MCF 10A (cell line): Measurements from ENCODE around the gene PPFIBP2. TPM values are rescaled to one million over a fixed set of nuclear protein-coding genes. Genes with fewer than 3 reads are reported as not detected.

ENCODE experiments used
- BruUV-seq: library from RNA; stranded (reverse); fragments of 400-500 nt; replicated peaks from 2 replicates; lab custom pipeline; 2021; lab: Mats Ljungman, UMichigan
- CTCF ChIA-PET: fragments of 300-600 bp; sonication (Branson Sonifier 250); formaldehyde crosslinking; extraction: SDS; loops from one replicate; lab custom pipeline; 2021; ENCODE audit warnings: antibody characterized with exemption, inconsistent platforms; lab: Yijun Ruan, JAX
- POLR2A ChIA-PET: fragments of 300-600, 350-650 bp; sonication (Branson Sonifier 250); formaldehyde crosslinking; extraction: SDS; loops from one replicate; lab custom pipeline; 2020; ENCODE audit warnings: antibody characterized with exemption, inconsistent platforms; lab: Yijun Ruan, JAX
- DNase-seq: peaks from one replicate; pipeline ENCODE4 v3.0.0-alpha.2; 2018; ENCODE audit not compliant: unreplicated experiment
- H3K27ac Mint-ChIP-seq: one replicate; pipeline ENCODE4 v1.8.0; 2022; ENCODE audit warnings: mild to moderate bottlenecking, low read depth, mixed read lengths; ENCODE audit not compliant: unreplicated experiment
- H3K27me3 Mint-ChIP-seq: one replicate; pipeline ENCODE4 v1.8.0; 2022; ENCODE audit warnings: mixed read lengths; ENCODE audit not compliant: insufficient read depth, unreplicated experiment
- H3K36me3 Mint-ChIP-seq: one replicate; pipeline ENCODE4 v1.8.0; 2022; ENCODE audit warnings: mild to moderate bottlenecking, moderate library complexity, mixed read lengths; ENCODE audit not compliant: insufficient read depth, unreplicated experiment
- H3K4me1 Mint-ChIP-seq: one replicate; pipeline ENCODE4 v1.8.0; 2022; ENCODE audit warnings: mixed read lengths; ENCODE audit not compliant: insufficient read depth, unreplicated experiment
- H3K4me3 Mint-ChIP-seq: one replicate; pipeline ENCODE4 v1.8.0; 2022; ENCODE audit warnings: mild to moderate bottlenecking, moderate library complexity, mixed read lengths; ENCODE audit not compliant: unreplicated experiment
- H3K9me3 Mint-ChIP-seq: one replicate; pipeline ENCODE4 v1.8.0; 2022; ENCODE audit warnings: mixed read lengths; ENCODE audit not compliant: unreplicated experiment
- CTCF ChIP-seq: fragments of 200-600 bp; IDR thresholded peaks from one replicate; pipeline ENCODE4 v1.8.0; 2022; ENCODE audit warnings: antibody characterized with exemption, mild to moderate bottlenecking; ENCODE audit not compliant: unreplicated experiment
- intact Hi-C: fragments of 100-400 bp; cut with micrococcal nuclease; formaldehyde crosslinking; loops from 2 replicates; pipeline ENCODE4 v1.14.1; 2022
- total RNA-seq: library from RNA; stranded (reverse); gene quantifications from 2 replicates; pipeline ENCODE4 v1.2.3, GENCODE V29; 2022

PPFIBP2 gene
- total RNA-seq, 1 experiment from 2014 or later, result 3.5 TPM

- Mint-ChIP-seq H3K4me1 (no peaks in the 10 kb centered on the region), H3K36me3 (no peaks in the 10 kb centered on the region), H3K4me3 (no peak overlapping the region), H3K27ac (no peak overlapping the region), H3K9me3 (no peaks in the 10 kb centered on the region), H3K27me3 (no peaks in the 10 kb centered on the region)
- ChIA-PET POLR2A (no interaction called here), CTCF (interaction anchor here (0.7 to 1.1 kb wide), 2 partner anchors 9 to 28 kb away, joined by 3 read pairs; no protein-coding TSS in a partner anchor)
- no TSS peak for BruUV-seq
- no peak for DNase-seq
- no peak for TF ChIP-seq CTCF
- intact Hi-C loops, result no loop called here
Observed at GRCh38 chr11:7484645-7485044, 29.2 kb upstream of the PPFIBP2 start.

- Mint-ChIP-seq H3K27me3 (no peaks in the 10 kb centered on the region), H3K4me1 (peaks cover 7% of the 10 kb centered on the region), H3K27ac (no peak within 1 kb of the TSS), H3K36me3 (no peaks in the 10 kb centered on the region), H3K9me3 (no peaks in the 10 kb centered on the region), H3K4me3 (no peak within 1 kb of the TSS)
- DNase-seq, result no peak
- TF ChIP-seq CTCF, result no peak
- intact Hi-C loops, result no loop called here
- POLR2A ChIA-PET, result no interaction called here
- CTCF ChIA-PET, result interaction anchor here (0.6 to 1.9 kb wide), 6 partner anchors 8 to 172 kb away, joined by 3 to 6 read pairs (median 4); no protein-coding TSS in a partner anchor
- BruUV-seq, result no TSS peak
Observed at GRCh38 chr11:7485186-7486097, 28.4 kb upstream of the PPFIBP2 start, which contains the start of gene OLFML1. Gene OLFML1 (plus strand): TSS chr11:7485506. CDS start chr11:7485876, 370 bp downstream.

GRCh38 chr11:7486098-7486780, 27.6 kb upstream of the PPFIBP2 start:
- Mint-ChIP-seq H3K36me3 (no peaks in the 10 kb centered on the region), H3K4me1 (peaks cover 11% of the 10 kb centered on the region), H3K4me3 (no peak overlapping the region), H3K27ac (no peak overlapping the region), H3K27me3 (no peaks in the 10 kb centered on the region), H3K9me3 (no peaks in the 10 kb centered on the region)
- ChIA-PET CTCF (interaction anchor here (0.6 to 1.9 kb wide), 5 partner anchors 12 to 132 kb away, joined by 3 to 6 read pairs (median 4); partner anchors contain the start of gene PPFIBP2), POLR2A (no interaction called here)
- DNase-seq, result no peak
- no peak for TF ChIP-seq CTCF
- no TSS peak for BruUV-seq
- intact Hi-C loops, result no loop called here

GRCh38 chr11:7486781-7487140, 27.0 kb upstream of the PPFIBP2 start:
- ChIA-PET CTCF (interaction anchor here (0.7 to 1.9 kb wide), 5 partner anchors 11 to 34 kb away, joined by 3 to 6 read pairs (median 4); partner anchors contain the start of gene PPFIBP2), POLR2A (no interaction called here)
- no peaks in the 10 kb centered on the region for H3K36me3 Mint-ChIP-seq
- BruUV-seq, result no TSS peak
- no peak overlapping the region for H3K4me3 Mint-ChIP-seq
- no peak for DNase-seq
- H3K27me3 Mint-ChIP-seq, result no peaks in the 10 kb centered on the region
- intact Hi-C loops, result no loop called here
- peaks cover 11% of the 10 kb centered on the region for H3K4me1 Mint-ChIP-seq
- no peak for TF ChIP-seq CTCF
- no peak overlapping the region for H3K27ac Mint-ChIP-seq
- no peaks in the 10 kb centered on the region for H3K9me3 Mint-ChIP-seq
